Astrocyte (in vitro differentiated cells and primary cell): Measurements from ENCODE around the gene NOCT.

Experiments
- CTCF ChIP-seq: IDR thresholded peaks from 2 replicates; pipeline ENCODE4 v1.5.1; 2011; ENCODE audit warnings: low read depth, mild to moderate bottlenecking, inconsistent platforms, low read length, moderate library complexity; ENCODE audit not compliant: insufficient read depth
- EZH2 ChIP-seq: IDR thresholded peaks from 2 replicates; pipeline ENCODE4 v1.6.1; 2012; ENCODE audit warnings: mild to moderate bottlenecking, low read length, inconsistent platforms; ENCODE audit not compliant: insufficient read depth

- TF ChIP-seq EZH2 (no peak), CTCF (no peak)
These were observed 38.3 kb downstream of the NOCT start for GRCh38 chr4:139053909-139054308.
